ENCODE measurements around the gene ZMYND12.

DNA sequence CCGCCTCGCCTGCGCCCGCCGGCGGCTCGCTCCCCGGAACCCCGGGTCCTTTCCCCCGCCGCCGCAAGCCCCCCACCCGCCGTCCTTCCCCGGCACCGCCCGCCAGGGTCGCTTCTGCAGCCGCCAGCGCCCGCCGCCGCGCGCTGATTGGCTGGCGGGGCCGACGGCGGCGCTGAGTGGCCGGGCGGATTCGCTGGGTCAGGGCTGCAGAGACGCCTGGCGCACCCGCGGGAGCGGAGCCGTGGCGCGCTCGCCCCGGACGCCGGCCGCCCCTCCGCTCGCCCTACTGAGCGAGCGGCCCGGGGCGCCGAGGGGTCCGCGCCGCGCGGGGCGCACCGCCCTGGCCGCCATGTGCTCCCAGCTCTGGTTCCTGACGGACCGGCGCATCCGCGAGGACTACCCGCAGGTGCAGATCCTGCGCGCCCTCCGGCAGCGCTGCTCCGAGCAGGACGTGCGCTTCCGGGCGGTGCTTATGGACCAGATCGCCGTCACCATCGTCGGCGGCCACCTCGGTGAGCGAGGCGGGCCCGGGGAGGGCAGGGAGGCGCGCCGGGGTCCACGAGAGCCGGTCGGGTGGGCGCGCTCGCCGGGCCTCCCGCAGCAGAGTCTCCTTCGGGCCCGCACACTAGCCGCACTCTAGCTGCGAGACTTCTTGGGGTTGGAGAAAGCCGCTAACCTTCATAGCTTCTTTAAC, 75.1 kb downstream of the ZMYND12 start, which contains the start of gene RIMKLA:
- TF ChIP-seq, protein P1, sequence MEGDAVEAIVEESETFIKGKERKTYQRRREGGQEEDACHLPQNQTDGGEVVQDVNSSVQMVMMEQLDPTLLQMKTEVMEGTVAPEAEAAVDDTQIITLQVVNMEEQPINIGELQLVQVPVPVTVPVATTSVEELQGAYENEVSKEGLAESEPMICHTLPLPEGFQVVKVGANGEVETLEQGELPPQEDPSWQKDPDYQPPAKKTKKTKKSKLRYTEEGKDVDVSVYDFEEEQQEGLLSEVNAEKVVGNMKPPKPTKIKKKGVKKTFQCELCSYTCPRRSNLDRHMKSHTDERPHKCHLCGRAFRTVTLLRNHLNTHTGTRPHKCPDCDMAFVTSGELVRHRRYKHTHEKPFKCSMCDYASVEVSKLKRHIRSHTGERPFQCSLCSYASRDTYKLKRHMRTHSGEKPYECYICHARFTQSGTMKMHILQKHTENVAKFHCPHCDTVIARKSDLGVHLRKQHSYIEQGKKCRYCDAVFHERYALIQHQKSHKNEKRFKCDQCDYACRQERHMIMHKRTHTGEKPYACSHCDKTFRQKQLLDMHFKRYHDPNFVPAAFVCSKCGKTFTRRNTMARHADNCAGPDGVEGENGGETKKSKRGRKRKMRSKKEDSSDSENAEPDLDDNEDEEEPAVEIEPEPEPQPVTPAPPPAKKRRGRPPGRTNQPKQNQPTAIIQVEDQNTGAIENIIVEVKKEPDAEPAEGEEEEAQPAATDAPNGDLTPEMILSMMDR (IDR thresholded peaks at IDR 0.05; ENCODE audit: extremely low read depth in 1 of 2, insufficient read depth in 1 of 2, low read depth in 1 of 2, low read length in 2 of 2) = no peak
- TF ChIP-seq POLR2A (IDR thresholded peaks at IDR 0.05; ENCODE audit: low read depth, low read length) = no peak
- no peak for TF ChIP-seq POLR2AphosphoS5 (IDR thresholded peaks at IDR 0.05; ENCODE audit: insufficient read depth, low read depth, low read length)
- no peak for TF ChIP-seq JUN (IDR thresholded peaks at IDR 0.05; ENCODE audit: borderline replicate concordance, insufficient read depth, insufficient read length, low read depth)
